AG10803 (cell line): ENCODE results near the gene ZNF398.

Experiments used
- DNase-seq: peaks from one replicate; pipeline ENCODE4 v3.0.0; 2010; ENCODE audit warnings: low read depth
- H3K4me3 ChIP-seq: 2 replicates; pipeline ENCODE4 v1.5.1; 2011; ENCODE audit warnings: mild to moderate bottlenecking, low read length, control low read depth
- TF ChIP-seq, protein P1 (sequence below): conservative IDR thresholded peaks from 2 replicates; pipeline ENCODE4 v1.5.1; 2011; ENCODE audit warnings: mild to moderate bottlenecking, low read length, control low read depth, inconsistent platforms

The ZNF398 gene

GRCh38 chr7:149209518-149210269 lies 62.4 kb downstream of the ZNF398 start:
- peak; percentile 29 for DNase-seq

DNA sequence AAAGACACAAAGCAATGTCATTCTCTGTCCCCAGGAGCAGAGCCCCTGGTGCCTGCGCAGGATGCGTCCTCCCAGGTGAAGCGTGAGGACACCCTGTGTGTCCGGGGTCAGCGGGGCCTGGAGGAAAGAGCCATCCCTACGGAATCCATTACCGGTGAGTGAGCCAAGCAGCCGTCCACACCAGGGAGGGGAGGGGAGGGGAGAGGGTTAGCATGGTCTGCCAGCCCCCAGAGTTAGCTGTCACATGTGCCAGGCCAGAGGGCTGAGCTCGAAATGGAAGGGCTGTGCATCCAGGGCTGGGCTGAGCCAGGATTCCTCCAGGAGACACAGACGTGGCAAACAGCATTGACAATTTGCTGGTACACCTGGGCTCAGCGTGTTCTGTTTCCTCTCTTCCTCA lies 63.3 kb downstream of the ZNF398 start:
- TF ChIP-seq, protein P1, sequence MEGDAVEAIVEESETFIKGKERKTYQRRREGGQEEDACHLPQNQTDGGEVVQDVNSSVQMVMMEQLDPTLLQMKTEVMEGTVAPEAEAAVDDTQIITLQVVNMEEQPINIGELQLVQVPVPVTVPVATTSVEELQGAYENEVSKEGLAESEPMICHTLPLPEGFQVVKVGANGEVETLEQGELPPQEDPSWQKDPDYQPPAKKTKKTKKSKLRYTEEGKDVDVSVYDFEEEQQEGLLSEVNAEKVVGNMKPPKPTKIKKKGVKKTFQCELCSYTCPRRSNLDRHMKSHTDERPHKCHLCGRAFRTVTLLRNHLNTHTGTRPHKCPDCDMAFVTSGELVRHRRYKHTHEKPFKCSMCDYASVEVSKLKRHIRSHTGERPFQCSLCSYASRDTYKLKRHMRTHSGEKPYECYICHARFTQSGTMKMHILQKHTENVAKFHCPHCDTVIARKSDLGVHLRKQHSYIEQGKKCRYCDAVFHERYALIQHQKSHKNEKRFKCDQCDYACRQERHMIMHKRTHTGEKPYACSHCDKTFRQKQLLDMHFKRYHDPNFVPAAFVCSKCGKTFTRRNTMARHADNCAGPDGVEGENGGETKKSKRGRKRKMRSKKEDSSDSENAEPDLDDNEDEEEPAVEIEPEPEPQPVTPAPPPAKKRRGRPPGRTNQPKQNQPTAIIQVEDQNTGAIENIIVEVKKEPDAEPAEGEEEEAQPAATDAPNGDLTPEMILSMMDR, result no peak
- DNase-seq, result no peak
- no peak overlapping the region for H3K4me3 ChIP-seq

More at GRCh38 chr7:149209518-149210269, 62.4 kb downstream of the ZNF398 start:
- no peak overlapping the region for H3K4me3 ChIP-seq
- TF ChIP-seq, protein P1, result peak; percentile 56

GRCh38 chr7:149214020-149214720 lies 66.9 kb downstream of the ZNF398 start:
- TF ChIP-seq, protein P1, result no peak
- DNase-seq, result no peak

GRCh38 chr7:149216402-149216801 lies 69.1 kb downstream of the ZNF398 start:
- no peak for DNase-seq
- TF ChIP-seq, protein P1, result no peak
- H3K4me3 ChIP-seq, result no peak overlapping the region

More at GRCh38 chr7:149214020-149214720, 66.9 kb downstream of the ZNF398 start:
- no peak overlapping the region for H3K4me3 ChIP-seq

DNA sequence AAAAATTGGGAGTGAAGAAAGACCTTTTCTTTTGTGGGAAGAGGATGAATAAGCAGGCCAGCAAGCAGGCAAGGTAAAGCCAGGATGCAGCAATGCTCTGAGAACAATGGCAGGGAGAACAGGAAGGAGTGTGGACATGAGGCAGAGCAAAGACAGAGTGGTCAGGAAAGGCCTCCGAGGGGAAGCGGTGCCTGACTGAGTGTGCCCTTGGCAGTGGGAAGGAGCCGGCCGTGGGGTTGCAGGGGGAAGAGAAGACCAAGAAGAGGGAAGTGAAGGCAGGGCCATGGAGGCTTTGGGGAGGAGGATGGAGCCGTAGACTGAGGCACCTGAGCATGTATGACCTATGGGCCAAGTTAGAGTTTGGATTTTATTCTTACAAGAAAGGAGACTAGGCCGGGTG lies 70.3 kb downstream of the ZNF398 start:
- no peak overlapping the region for H3K4me3 ChIP-seq
- DNase-seq, result no peak
- TF ChIP-seq, protein P1, result no peak

DNA sequence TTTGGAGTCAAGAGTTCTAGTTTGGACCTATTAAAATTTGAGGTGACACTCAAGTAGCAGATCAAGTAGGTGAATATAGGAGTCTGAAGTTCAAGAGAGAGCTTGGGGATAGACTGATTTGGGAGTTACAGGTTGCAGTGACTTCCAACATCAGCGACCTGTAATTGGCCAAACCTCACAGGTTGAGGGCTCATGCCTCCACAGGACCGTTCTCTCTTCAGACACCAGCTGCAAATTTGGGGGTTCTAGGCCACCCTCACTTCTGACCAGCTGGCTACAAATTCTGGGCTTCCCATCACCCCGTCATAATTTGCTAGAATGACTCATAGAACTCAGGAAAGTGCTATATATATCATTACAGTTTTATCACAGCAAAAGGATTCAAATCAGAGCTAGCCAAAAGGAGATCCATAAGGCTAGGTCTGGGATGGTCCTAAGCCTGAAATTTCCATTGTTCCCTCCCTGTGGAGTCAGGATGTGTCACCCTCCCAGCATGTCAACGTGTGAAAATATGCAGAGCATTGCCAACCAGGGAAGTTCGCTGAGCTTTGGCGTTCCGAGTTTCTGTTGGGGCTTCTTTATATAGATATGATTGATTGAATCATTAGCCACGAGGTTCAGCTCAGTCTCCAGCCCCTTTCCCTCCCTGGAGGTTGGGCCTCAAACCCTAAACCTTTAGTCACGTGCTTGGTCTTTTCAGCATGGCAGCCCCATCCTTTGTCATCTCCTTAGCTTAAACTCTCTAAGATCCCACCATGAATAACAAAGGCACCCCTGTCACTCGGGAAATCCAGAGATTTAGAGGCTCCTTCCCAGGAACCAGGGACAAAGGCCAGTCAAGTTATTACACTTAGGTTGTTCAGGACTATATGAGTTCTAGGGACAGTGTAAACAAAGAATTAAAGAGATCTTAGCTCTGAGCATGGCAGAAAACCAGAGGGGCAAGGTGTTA lies 71.5 kb downstream of the ZNF398 start:
- no peak overlapping the region for H3K4me3 ChIP-seq
- DNase-seq, result no peak
- TF ChIP-seq, protein P1, result no peak
